ENCODE results near the gene USP12. TPM values are rescaled to one million over a fixed set of nuclear protein-coding genes. Genes with fewer than 3 reads are reported as not detected.
"Not testable (repeated sequence)": the region's sequence is repeated elsewhere in the genome, so short reads cannot be mapped to it uniquely, and the experiment has no call there.

The USP12 gene
- total RNA-seq, 4 donors from 2014 or later: 16.9 to 26.7 (median 22.6) TPM

DNA sequence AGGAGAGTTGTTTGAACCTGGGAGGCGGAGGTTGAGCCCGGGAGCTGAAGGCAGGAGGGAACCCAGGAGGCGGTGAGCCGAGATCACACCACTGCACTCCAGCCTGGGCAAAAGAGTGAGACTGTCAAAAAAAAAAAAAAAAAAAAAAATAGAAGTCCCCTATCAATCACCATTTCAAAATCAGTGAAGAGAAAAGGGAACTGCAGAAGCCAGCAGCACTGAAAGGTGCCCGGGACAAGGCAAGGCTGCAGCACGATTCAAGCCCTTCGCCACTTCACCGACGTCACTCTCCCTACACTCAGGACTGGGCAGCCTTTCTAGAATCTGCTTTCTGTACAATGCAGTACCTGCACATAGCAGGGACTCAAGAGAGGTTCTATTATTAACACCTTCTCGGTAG lies 21.9 kb upstream of the USP12 start:
- WGBS, 2 donors: 91 to 92% methylated on average over 10 of the region's 10 CpGs
- DNase-seq (ENCODE audit: low spot score in 2 of 2): no peak

DNA sequence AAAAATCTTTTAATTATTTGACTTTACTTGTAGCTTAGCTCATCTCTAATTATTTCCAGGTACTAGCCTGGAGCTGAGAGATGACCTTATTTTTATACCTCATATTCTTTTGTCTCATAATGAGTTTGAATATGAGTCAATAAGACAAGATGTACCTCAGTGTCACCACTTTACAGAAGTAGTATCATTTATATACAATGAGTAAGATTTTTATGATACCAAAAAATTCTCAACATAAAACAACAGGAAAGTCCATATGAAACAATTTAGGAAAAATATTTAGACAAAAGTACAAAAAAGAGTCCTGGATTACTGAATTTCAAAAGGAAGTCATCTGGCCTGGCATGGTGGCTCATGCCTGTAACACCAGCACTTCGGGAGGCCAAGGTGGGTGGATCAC lies 21.4 kb upstream of the USP12 start:
- Histone ChIP-seq H3K9me3 (peaks cover 0 to 9% (median 0%) of the 10 kb centered on the region in 4 donors), H3K36me3 (no peaks in the 10 kb centered on the region), H3K27ac (no peak overlapping the region), H3K27me3 (no peaks in the 10 kb centered on the region), H3K4me3 (no peak overlapping the region), H3K4me1 (no peaks in the 10 kb centered on the region)
- WGBS, 2 donors: 79 to 86% methylated on average over 1 of the region's 1 CpG
- DNase-seq (ENCODE audit: low spot score in 2 of 2): no peak
- TF ChIP-seq, protein P1, sequence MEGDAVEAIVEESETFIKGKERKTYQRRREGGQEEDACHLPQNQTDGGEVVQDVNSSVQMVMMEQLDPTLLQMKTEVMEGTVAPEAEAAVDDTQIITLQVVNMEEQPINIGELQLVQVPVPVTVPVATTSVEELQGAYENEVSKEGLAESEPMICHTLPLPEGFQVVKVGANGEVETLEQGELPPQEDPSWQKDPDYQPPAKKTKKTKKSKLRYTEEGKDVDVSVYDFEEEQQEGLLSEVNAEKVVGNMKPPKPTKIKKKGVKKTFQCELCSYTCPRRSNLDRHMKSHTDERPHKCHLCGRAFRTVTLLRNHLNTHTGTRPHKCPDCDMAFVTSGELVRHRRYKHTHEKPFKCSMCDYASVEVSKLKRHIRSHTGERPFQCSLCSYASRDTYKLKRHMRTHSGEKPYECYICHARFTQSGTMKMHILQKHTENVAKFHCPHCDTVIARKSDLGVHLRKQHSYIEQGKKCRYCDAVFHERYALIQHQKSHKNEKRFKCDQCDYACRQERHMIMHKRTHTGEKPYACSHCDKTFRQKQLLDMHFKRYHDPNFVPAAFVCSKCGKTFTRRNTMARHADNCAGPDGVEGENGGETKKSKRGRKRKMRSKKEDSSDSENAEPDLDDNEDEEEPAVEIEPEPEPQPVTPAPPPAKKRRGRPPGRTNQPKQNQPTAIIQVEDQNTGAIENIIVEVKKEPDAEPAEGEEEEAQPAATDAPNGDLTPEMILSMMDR (IDR thresholded peaks at IDR 0.05): no peak
- TF ChIP-seq EP300 (IDR thresholded peaks at IDR 0.05) (no peak), POLR2A (IDR thresholded peaks at IDR 0.05) (no peak)

More for the DNA sequence above, 21.9 kb upstream of the USP12 start:
- TF ChIP-seq, protein P1 (IDR thresholded peaks at IDR 0.05): no peak
- TF ChIP-seq EP300 (IDR thresholded peaks at IDR 0.05): no peak
- no peak for TF ChIP-seq POLR2A (IDR thresholded peaks at IDR 0.05)
- no peaks in the 10 kb centered on the region for H3K4me1 ChIP-seq
- no peaks in the 10 kb centered on the region for H3K27me3 ChIP-seq
- peaks cover 0 to 10% (median 0%) of the 10 kb centered on the region in 4 donors for H3K9me3 ChIP-seq
- H3K36me3 ChIP-seq: no peaks in the 10 kb centered on the region
- H3K27ac ChIP-seq: no peak overlapping the region
- no peak overlapping the region for H3K4me3 ChIP-seq

DNA sequence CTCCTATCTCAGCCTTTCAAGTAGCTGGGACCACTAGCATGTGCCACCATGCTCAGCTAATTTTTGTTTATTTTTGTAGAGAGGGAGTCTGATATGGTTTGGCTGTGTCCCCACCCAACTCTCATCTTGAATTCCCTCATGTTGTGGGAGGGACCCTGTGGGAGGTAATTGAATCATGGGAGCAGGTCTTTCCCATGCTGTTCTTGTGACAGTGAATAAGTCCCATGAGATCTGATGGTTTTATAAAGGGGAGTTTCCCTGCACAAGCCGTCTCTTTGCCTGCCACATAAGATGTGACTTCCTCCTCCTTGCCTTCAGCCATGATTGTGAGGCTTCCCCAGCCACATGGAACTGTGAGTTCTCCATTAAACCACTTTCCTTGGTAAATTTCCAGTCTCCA lies 20.8 kb upstream of the USP12 start:
- not testable (repeated sequence) for DNase-seq (ENCODE audit: low spot score in 2 of 2); H3K36me3 ChIP-seq; H3K9me3 ChIP-seq; H3K4me1 ChIP-seq; H3K4me3 ChIP-seq; H3K27ac ChIP-seq; H3K27me3 ChIP-seq
- 43 to 59% methylated on average over 1 of the region's 1 CpG for WGBS, 2 donors

DNA sequence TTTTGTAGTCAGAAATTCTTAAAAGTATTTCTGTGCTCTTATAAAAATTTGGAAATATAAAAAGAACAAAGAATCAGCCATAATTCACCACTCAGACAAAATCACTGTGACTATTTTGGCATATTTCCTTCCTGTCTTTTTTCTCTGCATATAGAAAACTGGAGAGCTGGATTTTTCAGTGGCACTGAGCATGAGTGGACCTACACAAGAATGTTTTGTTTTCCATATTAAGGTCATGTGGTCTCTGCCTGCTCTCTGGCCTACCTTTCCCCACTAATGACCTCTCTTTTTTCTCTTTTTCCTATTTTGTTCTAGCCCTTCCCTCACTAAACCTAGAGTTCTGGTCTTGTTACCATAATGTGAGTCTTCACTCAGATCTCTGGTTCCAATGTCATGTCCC lies 17.6 kb upstream of the USP12 start:
- no peak for DNase-seq (ENCODE audit: low spot score in 2 of 2)
- TF ChIP-seq EP300 (IDR thresholded peaks at IDR 0.05) (no peak), POLR2A (IDR thresholded peaks at IDR 0.05) (no peak)
- TF ChIP-seq, protein P1 (IDR thresholded peaks at IDR 0.05): no peak
- H3K27me3 ChIP-seq: no peaks in the 10 kb centered on the region
- no peak overlapping the region for H3K27ac ChIP-seq
- H3K36me3 ChIP-seq: no peaks in the 10 kb centered on the region
- H3K9me3 ChIP-seq: no peaks in the 10 kb centered on the region
- H3K4me1 ChIP-seq: no peaks in the 10 kb centered on the region
- no peak overlapping the region for H3K4me3 ChIP-seq

DNA sequence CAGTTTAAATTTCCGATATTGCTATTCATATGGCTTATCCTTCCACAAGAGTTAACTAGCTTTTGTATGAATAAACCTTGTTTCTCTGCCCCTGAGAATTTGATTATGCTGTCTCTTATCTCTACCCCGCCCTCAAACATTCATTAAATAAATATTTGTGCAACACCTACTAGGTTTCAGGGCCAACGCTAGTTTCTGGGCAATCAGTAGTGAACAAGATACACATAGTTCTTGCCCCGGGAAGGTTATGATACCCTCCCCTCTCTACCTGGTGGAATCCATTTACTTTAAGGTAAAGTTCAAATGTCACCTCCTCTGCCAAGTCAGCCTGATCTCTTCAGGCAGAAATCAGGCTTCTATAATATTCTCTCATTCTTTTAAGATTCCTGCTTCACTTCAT lies 16.6 kb upstream of the USP12 start:
- no peak for TF ChIP-seq POLR2A (IDR thresholded peaks at IDR 0.05)
- TF ChIP-seq, protein P1 (IDR thresholded peaks at IDR 0.05): no peak
- TF ChIP-seq EP300 (IDR thresholded peaks at IDR 0.05): no peak
- no peaks in the 10 kb centered on the region for H3K27me3 ChIP-seq
- H3K36me3 ChIP-seq: no peaks in the 10 kb centered on the region
- no peak for DNase-seq (ENCODE audit: low spot score in 2 of 2)
- peaks cover 0 to 3% (median 0%) of the 10 kb centered on the region in 4 donors for H3K4me1 ChIP-seq
- no peak overlapping the region for H3K27ac ChIP-seq
- no peaks in the 10 kb centered on the region for H3K9me3 ChIP-seq
- no peak overlapping the region for H3K4me3 ChIP-seq
- WGBS, 2 donors: 86 to 90% methylated on average over 4 of the region's 4 CpGs

DNA sequence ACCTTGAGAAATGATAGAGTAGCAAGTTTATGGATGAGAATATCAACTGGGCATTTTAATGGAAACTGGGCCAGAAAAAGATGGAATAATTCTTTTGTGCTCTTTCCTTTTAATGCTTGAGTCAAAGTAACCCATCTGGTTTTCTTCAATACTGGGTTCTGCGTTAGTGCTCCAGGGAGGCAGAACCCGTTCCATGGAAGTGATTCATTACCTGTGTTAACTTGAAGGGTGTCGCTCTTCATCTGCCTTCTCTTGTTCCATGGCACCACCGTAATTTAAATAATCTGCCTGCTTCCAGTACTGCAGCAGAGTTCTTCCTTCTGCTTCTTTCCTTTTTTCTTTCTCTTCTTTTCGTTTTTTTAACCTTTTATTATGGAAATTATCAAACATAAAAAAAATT lies 14.7 kb upstream of the USP12 start:
- TF ChIP-seq EP300 (IDR thresholded peaks at IDR 0.05) (no peak), POLR2A (IDR thresholded peaks at IDR 0.05) (no peak)
- TF ChIP-seq, protein P1 (IDR thresholded peaks at IDR 0.05): no peak
- peaks cover 0 to 9% (median 0%) of the 10 kb centered on the region in 4 donors for H3K4me1 ChIP-seq
- H3K27ac ChIP-seq: no peak overlapping the region
- no peak for DNase-seq (ENCODE audit: low spot score in 2 of 2)
- no peaks in the 10 kb centered on the region for H3K27me3 ChIP-seq
- no peaks in the 10 kb centered on the region for H3K36me3 ChIP-seq
- no peaks in the 10 kb centered on the region for H3K9me3 ChIP-seq
- WGBS, 2 donors: 69 to 72% methylated on average over 5 of the region's 5 CpGs
- no peak overlapping the region for H3K4me3 ChIP-seq

Data from tibial nerve (tissue), 4 donors.